Activated CD4-positive, alpha-beta T cell treated with anti-CD3 and anti-CD28 coated beads, Interleukin-2, amount 10 ng/mL, durations not matched to agents 7 days and 5 days (primary cell): ENCODE measurements around the gene TTC7B. TPM values are rescaled to one million over a fixed set of nuclear protein-coding genes. Genes with fewer than 3 reads are reported as not detected.

Experiments used
- CTCF ChIA-PET: fragments of 350-600 bp; sonication (Branson Sonifier 250); formaldehyde crosslinking; loops from one replicate; lab custom pipeline; 2021; ENCODE audit warnings: antibody characterized with exemption; lab: Charles Lee
- POLR2A ChIA-PET: fragments of 350-600 bp; sonication (Branson Sonifier 250); formaldehyde crosslinking; loops from one replicate; lab custom pipeline; 2021; ENCODE audit warnings: antibody characterized with exemption; lab: Charles Lee
- DNase-seq: peaks from one replicate; pipeline ENCODE4 v3.0.0-alpha.2; 2020
- H3K27ac Mint-ChIP-seq: one replicate; pipeline ENCODE4 v1.8.0; 2021; ENCODE audit warnings: mild to moderate bottlenecking, moderate library complexity, mixed read lengths
- H3K27me3 Mint-ChIP-seq: one replicate; pipeline ENCODE4 v1.8.0; 2021; ENCODE audit warnings: mixed read lengths
- H3K36me3 Mint-ChIP-seq: one replicate; pipeline ENCODE4 v1.8.0; 2021; ENCODE audit warnings: low read depth, mixed read lengths
- H3K4me1 Mint-ChIP-seq: one replicate; pipeline ENCODE4 v1.8.0; 2021; ENCODE audit warnings: mixed read lengths
- H3K4me3 Mint-ChIP-seq: one replicate; pipeline ENCODE4 v1.8.0; 2021; ENCODE audit warnings: mild to moderate bottlenecking, moderate library complexity, mixed read lengths
- H3K9me3 Mint-ChIP-seq: one replicate; pipeline ENCODE4 v1.8.0; 2021; ENCODE audit warnings: mixed read lengths
- total RNA-seq, 2 experiments: library from RNA; stranded (reverse); gene quantifications; one replicate each; pipeline ENCODE4 v1.2.3, GENCODE V29; 2021

The TTC7B gene
- total RNA-seq, 2 experiments from 2014 or later, result 2.7 to 2.9 TPM

- DNase-seq, result no peak
- ChIA-PET CTCF (interaction anchor here (1.4 kb wide), 1 partner anchor 9 kb away, joined by 6 read pairs; no protein-coding TSS in a partner anchor), POLR2A (no interaction called here)
- Mint-ChIP-seq H3K27me3 (no peaks in the 10 kb centered on the region), H3K4me1 (peaks cover 9% of the 10 kb centered on the region), H3K4me3 (no peak overlapping the region), H3K27ac (no peak overlapping the region), H3K36me3 (peaks cover 3% of the 10 kb centered on the region), H3K9me3 (peaks cover 3% of the 10 kb centered on the region)
These were observed 151.3 kb downstream of the TTC7B start for GRCh38 chr14:90664911-90665310.

DNA sequence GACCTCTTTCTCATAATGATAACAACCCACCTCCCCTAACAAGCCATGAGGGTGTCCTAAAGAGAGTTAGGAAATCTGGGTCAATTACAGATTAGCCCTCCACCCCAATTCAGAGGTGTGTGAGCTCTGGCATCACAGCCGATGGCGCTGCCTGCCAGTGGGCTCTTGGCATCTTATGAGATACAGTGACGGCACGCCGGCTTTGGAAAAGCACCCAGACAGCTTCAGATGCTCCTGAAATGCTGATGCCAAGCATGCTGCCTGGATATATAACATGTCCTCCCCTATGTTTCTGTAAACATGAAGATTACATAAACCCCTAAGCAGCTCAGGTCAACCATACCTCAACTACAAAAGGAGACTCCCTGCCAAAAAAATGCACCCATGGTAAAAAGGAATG, 152.6 kb downstream of the TTC7B start:
- H3K9me3 Mint-ChIP-seq, result no peaks in the 10 kb centered on the region
- H3K36me3 Mint-ChIP-seq, result no peaks in the 10 kb centered on the region
- H3K4me1 Mint-ChIP-seq, result peaks cover 16% of the 10 kb centered on the region
- no peak overlapping the region for H3K27ac Mint-ChIP-seq
- H3K27me3 Mint-ChIP-seq, result no peaks in the 10 kb centered on the region
- H3K4me3 Mint-ChIP-seq, result no peak overlapping the region
- ChIA-PET POLR2A (no interaction called here), CTCF (interaction anchor here (1.1 to 1.7 kb wide), 2 partner anchors 10 kb away, joined by 3 to 4 read pairs; no protein-coding TSS in a partner anchor)
- DNase-seq, result no peak

DNA sequence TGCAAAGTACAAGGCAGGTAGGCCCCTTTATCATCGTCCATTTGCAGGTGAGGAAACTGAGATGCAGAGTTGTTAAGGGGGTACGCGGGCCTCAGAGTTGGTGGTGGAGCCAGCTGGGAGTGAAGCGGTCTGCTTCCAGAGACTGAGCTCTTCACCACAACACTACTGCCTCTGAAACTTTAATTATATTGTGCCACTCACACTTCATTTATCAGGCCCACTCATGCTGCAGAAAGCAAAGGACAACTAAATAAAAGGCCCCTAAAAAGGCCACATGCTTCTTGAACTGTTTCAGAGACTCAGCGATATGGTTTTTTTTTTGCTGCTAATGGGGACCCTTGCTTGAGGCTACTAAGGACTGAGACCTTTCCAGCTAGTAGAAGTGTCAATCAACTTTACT, 153.1 kb downstream of the TTC7B start:
- Mint-ChIP-seq H3K27ac (no peak overlapping the region), H3K4me1 (peaks cover 20% of the 10 kb centered on the region), H3K27me3 (no peaks in the 10 kb centered on the region), H3K9me3 (no peaks in the 10 kb centered on the region), H3K4me3 (no peak overlapping the region), H3K36me3 (no peaks in the 10 kb centered on the region)
- CTCF ChIA-PET, result interaction anchor here (1.3 to 1.7 kb wide), 2 partner anchors 9 to 10 kb away, joined by 3 to 4 read pairs; no protein-coding TSS in a partner anchor
- POLR2A ChIA-PET, result no interaction called here
- DNase-seq, result no peak

DNA sequence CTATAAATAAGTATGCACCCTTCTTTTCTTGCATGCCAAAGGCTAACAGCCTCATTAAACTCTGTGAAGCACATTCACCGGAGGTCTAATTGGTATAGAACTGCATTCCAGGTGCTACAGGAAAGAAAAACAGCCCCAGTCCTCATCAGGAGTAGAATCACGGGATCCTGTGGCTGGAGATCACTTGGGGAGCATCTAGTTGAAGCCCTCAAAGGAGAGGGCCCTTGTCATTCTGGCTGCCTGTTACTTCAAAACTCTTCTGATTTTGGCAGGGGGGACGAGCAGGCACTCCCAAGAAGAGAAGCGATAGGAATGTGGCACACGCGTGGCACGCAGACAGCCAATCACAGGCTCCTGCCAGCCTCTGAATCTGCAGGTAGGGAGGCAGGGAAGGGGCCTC, 154.4 kb downstream of the TTC7B start:
- POLR2A ChIA-PET, result no interaction called here

DNA sequence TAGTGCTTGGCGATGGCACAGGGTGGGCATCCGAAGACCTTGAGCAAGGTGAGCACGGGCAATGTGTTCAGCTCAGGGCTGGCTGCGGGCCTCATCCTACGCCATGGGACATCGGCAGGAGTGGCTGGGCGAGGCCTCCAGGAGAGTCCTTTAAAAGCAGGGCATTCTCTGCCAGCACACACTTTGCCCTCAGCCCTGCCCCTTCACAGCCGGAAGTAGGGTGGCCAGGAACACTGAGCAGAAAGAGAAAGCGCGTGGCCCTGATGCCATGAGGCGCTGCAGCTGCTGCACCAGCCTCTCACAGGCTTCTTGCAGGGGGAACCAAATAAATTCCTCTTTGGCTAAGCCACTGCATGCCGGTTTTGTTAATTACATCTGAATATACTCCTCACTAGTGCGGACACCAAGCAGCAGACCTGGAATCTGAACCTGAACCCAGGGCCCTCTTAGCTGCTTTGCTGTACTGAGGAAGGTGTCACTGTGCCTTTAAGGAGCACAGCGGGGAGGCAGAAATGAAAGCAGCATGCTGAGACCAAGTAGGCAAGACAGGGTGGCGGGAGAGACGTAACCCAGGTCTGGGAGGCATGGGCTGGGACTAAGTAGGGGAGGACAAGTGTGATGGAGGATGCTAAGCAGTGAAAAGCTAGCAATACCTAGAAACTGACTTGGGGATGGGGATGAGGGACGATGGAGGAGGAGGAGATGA, 155.2 kb downstream of the TTC7B start:
- Mint-ChIP-seq H3K9me3 (no peaks in the 10 kb centered on the region), H3K4me3 (no peak overlapping the region), H3K27ac (peak overlapping the region; percentile 37), H3K27me3 (no peaks in the 10 kb centered on the region), H3K4me1 (peaks cover 20% of the 10 kb centered on the region), H3K36me3 (no peaks in the 10 kb centered on the region)
- no peak for DNase-seq
- CTCF ChIA-PET, result interaction anchor here (1.1 to 1.4 kb wide), 2 partner anchors 15 to 19 kb away, joined by 3 to 5 read pairs; no protein-coding TSS in a partner anchor
- POLR2A ChIA-PET, result no interaction called here

More for the DNA sequence above, 154.4 kb downstream of the TTC7B start:
- no peak overlapping the region for H3K4me3 Mint-ChIP-seq
- H3K4me1 Mint-ChIP-seq, result peaks cover 20% of the 10 kb centered on the region
- no peaks in the 10 kb centered on the region for H3K9me3 Mint-ChIP-seq
- no peaks in the 10 kb centered on the region for H3K36me3 Mint-ChIP-seq
- no peak overlapping the region for H3K27ac Mint-ChIP-seq
- no peak for DNase-seq
- CTCF ChIA-PET, result interaction anchor here (1.7 kb wide), 1 partner anchor 8 kb away, joined by 4 read pairs; no protein-coding TSS in a partner anchor
- H3K27me3 Mint-ChIP-seq, result no peaks in the 10 kb centered on the region

DNA sequence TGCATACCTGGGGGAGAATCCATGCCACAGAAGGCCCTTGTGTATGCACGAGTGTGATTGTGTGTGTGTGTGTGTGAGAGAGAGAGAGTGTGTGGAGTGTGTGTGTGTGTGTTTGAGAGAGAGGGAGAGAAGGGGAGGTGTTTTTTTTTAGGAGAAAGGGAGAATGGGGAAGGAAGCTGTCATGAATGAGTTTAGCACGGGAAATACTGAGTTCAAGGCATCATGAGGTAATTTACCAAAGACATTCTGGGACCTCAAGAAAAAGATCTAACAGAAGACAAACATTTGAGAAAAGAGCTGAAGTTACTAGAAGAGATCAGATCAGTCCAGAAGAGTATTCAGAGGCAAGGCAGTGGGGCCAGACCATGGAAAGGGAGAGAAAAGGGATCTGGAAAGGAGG, 157.1 kb downstream of the TTC7B start:
- Mint-ChIP-seq H3K27me3 (no peaks in the 10 kb centered on the region), H3K27ac (no peak overlapping the region), H3K9me3 (no peaks in the 10 kb centered on the region), H3K36me3 (no peaks in the 10 kb centered on the region), H3K4me1 (peaks cover 20% of the 10 kb centered on the region), H3K4me3 (no peak overlapping the region)
- CTCF ChIA-PET, result no interaction called here
- DNase-seq, result no peak
- POLR2A ChIA-PET, result no interaction called here

DNA sequence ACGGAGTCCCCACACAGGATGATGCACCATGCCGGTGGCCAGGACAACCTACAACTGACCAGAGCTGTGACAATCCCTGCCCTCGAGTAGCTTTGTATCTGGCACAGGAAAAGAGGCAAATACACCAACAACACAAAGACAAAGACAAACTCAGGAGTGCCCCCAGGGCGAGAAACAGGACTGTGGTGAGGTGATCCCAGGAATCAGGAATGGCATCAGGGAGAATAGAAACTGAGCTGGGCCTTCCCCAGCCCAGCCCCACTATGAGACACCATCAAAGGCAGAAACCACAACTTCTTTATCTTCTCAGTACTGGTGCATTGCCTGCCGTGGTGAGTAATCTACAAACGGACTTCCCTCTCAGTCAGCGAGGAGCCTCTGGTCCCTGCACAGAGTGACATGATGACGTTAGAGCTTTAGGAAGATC, 157.7 kb downstream of the TTC7B start:
- CTCF ChIA-PET, result interaction anchor here (0.5 to 1.5 kb wide), 5 partner anchors 10 to 259 kb away, joined by 3 to 7 read pairs (median 3); no protein-coding TSS in a partner anchor
- no peak overlapping the region for H3K27ac Mint-ChIP-seq
- no peaks in the 10 kb centered on the region for H3K36me3 Mint-ChIP-seq
- peaks cover 20% of the 10 kb centered on the region for H3K4me1 Mint-ChIP-seq
- peak; percentile 12 for DNase-seq
- no peaks in the 10 kb centered on the region for H3K9me3 Mint-ChIP-seq
- H3K4me3 Mint-ChIP-seq, result no peak overlapping the region
- POLR2A ChIA-PET, result no interaction called here
- H3K27me3 Mint-ChIP-seq, result no peaks in the 10 kb centered on the region

- ChIA-PET CTCF (no interaction called here), POLR2A (no interaction called here)
- no peaks in the 10 kb centered on the region for H3K9me3 Mint-ChIP-seq
- no peak overlapping the region for H3K4me3 Mint-ChIP-seq
- no peak overlapping the region for H3K27ac Mint-ChIP-seq
- no peaks in the 10 kb centered on the region for H3K27me3 Mint-ChIP-seq
- H3K4me1 Mint-ChIP-seq, result peaks cover 20% of the 10 kb centered on the region
- no peak for DNase-seq
- no peaks in the 10 kb centered on the region for H3K36me3 Mint-ChIP-seq
These were observed 159.3 kb downstream of the TTC7B start for GRCh38 chr14:90656973-90657372.

DNA sequence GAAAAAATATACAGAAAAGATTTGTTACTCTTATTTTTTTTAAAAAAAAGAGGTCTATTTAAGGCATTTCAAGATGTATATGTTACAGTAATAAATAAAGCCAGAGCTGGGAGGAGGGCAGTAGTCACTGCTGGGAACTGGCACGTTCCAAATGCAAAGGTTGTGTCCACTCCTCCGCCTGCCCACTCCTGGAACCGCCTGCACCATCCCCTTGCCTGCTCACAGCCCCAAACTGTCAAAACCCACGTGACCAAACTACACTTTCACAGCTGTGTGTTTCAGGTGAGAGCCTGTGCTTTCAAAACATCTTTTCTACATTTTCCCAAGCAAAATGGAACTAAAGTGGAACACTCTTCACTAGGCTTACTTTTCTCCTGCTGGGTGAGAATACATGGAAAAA, 160.4 kb downstream of the TTC7B start:
- DNase-seq, result no peak
- ChIA-PET CTCF (no interaction called here), POLR2A (no interaction called here)
- Mint-ChIP-seq H3K36me3 (no peaks in the 10 kb centered on the region), H3K9me3 (no peaks in the 10 kb centered on the region), H3K4me3 (no peak overlapping the region), H3K4me1 (peaks cover 15% of the 10 kb centered on the region), H3K27me3 (no peaks in the 10 kb centered on the region), H3K27ac (no peak overlapping the region)

DNA sequence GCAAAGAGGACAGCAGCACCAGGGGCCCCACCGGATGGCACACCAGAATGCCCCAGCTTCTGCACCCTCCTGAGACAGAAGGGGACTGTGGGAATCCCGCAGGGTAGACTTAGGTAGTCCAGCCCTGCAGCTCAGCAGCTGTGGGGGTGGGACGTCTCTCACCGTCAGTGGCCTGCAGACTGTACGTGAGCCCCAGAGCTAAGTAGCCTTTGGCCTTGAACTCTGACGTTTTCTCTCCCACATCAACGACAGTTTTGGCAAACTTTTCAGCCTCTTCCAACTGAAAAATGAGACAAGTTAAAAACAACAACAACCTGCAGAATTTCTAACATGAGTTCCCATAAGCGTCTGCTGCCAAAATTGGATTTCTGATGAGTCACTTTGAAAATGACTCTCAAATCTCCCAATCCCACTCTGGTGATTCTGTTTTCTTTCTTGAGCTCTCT, 161.4 kb downstream of the TTC7B start:
- H3K4me1 Mint-ChIP-seq, result peaks cover 11% of the 10 kb centered on the region
- CTCF ChIA-PET, result no interaction called here
- POLR2A ChIA-PET, result no interaction called here
- no peaks in the 10 kb centered on the region for H3K36me3 Mint-ChIP-seq
- H3K9me3 Mint-ChIP-seq, result no peaks in the 10 kb centered on the region
- H3K4me3 Mint-ChIP-seq, result no peak overlapping the region
- no peak overlapping the region for H3K27ac Mint-ChIP-seq
- no peak for DNase-seq
- no peaks in the 10 kb centered on the region for H3K27me3 Mint-ChIP-seq

- ChIA-PET CTCF (no interaction called here), POLR2A (no interaction called here)
- Mint-ChIP-seq H3K27ac (no peak overlapping the region), H3K36me3 (no peaks in the 10 kb centered on the region), H3K4me3 (no peak overlapping the region), H3K4me1 (no peaks in the 10 kb centered on the region), H3K9me3 (no peaks in the 10 kb centered on the region), H3K27me3 (no peaks in the 10 kb centered on the region)
- DNase-seq, result no peak
These were observed 163.6 kb downstream of the TTC7B start for GRCh38 chr14:90652626-90653025.

DNA sequence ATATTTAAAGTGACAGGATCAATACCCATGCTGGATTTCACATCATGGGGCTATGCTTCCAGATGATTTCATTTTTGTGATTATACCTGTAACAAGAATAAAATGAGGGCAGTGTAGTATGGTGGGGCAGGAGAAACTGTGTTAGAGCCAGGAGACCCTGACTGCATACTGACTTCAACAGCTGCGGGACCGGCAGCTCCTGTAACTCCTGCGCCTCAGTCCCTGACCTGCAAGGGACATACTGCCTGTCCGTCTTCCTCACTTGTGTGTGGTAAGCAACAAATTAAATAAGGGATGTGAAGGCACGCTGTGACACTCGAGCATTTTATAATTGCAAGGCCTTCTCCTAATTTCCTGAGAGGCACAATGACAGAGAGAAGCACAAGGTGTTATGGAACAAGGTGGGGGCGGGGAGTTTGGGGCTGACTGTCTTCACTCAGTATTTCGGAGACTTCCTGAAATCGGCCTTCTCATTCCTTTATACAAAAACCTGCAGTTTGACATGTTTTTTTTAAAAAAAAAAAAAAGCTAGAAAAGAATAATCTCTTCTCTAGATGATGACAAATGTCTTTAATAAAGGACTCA, 164.2 kb downstream of the TTC7B start:
- ChIA-PET POLR2A (no interaction called here), CTCF (no interaction called here)
- no peaks in the 10 kb centered on the region for H3K9me3 Mint-ChIP-seq
- DNase-seq, result no peak
- H3K27ac Mint-ChIP-seq, result no peak overlapping the region
- no peaks in the 10 kb centered on the region for H3K4me1 Mint-ChIP-seq
- H3K36me3 Mint-ChIP-seq, result no peaks in the 10 kb centered on the region
- no peak overlapping the region for H3K4me3 Mint-ChIP-seq
- H3K27me3 Mint-ChIP-seq, result no peaks in the 10 kb centered on the region

DNA sequence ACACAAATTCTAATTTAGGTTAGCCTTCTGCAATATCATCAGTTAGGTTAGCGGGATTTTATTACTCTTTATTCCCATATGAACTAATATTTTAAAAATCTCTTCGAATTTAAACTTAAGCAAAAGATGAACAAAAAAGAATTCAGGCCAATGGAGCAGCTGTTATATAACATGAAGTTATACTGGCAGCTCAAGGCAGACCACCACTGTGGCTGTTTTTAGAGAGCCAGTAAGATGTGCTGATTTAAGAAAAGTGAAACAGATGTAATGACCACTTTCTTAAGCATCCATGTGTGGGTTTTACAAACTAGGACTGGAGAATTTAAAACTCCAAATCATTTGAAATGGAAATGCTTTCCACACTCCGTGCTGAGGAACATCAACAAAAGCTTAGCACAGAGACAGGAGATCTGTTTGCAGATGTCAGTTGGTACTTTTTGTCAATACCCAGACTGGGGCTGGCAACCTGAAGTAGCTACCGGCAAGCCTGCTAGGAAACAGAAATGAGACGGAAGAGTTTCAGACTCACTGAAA, 164.9 kb downstream of the TTC7B start:
- no peaks in the 10 kb centered on the region for H3K9me3 Mint-ChIP-seq
- H3K36me3 Mint-ChIP-seq, result no peaks in the 10 kb centered on the region
- H3K4me1 Mint-ChIP-seq, result no peaks in the 10 kb centered on the region
- DNase-seq, result no peak
- H3K27me3 Mint-ChIP-seq, result no peaks in the 10 kb centered on the region
- ChIA-PET POLR2A (no interaction called here), CTCF (no interaction called here)
- H3K4me3 Mint-ChIP-seq, result no peak overlapping the region
- H3K27ac Mint-ChIP-seq, result no peak overlapping the region
